ENCODE data around the gene TACR2. TPM values are rescaled to one million over a fixed set of nuclear protein-coding genes. Genes with fewer than 3 reads are reported as not detected.
"Not testable (repeated sequence)": the region's sequence is repeated elsewhere in the genome, so short reads cannot be mapped to it uniquely, and the experiment has no call there.

TACR2 gene
- total RNA-seq, 1 experiment from 2014 or later: 0.36 TPM

DNA sequence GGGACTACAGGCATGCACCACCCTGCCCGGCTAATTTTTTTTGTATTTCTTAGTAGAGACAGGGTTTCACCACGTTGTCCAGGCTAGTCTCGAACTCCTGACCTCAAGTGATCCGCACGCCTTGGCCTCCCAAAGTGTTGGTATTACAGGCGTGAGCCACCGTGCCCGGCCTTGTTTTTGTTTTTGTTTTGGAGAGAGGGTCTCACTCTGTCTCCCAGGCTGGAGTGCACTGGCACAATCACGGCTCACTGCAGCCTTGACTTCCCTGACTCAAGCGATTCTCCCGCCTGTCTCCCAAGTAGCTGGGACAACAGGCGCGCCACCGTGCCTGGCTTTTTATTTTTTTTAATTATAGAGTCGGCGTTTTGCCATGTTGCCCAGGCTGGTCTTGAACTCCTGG lies 33.7 kb upstream of the TACR2 start:
- not testable (repeated sequence) for DNase-seq (ENCODE audit: low read depth)

DNA sequence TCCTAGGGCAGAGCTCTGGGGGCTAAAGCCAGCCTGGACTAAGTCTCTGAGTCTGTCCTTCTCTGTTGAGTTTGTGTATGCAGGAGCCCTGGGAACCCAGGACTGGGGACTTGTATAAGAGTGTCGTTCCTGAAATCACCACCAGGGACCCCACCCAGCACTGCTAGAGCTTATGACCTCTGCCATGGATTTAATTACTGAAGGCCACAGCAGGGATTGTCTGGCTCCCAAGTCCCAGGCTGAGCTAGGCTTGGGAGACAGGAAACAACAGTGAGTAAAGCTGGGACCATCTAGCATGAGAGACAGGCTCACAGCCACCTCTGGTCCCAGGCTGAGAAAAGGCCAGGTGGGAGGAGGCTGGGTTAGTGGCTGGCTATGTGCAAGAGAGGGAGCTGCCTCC lies 33.1 kb upstream of the TACR2 start:
- DNase-seq (ENCODE audit: low read depth): peak; percentile 77

GRCh38 chr10:69446650-69447151 lies 30.0 kb upstream of the TACR2 start:
- DNase-seq (ENCODE audit: low read depth): peak; percentile 81

GRCh38 chr10:69446229-69446628 lies 29.5 kb upstream of the TACR2 start:
- no peak for DNase-seq (ENCODE audit: low read depth)

DNA sequence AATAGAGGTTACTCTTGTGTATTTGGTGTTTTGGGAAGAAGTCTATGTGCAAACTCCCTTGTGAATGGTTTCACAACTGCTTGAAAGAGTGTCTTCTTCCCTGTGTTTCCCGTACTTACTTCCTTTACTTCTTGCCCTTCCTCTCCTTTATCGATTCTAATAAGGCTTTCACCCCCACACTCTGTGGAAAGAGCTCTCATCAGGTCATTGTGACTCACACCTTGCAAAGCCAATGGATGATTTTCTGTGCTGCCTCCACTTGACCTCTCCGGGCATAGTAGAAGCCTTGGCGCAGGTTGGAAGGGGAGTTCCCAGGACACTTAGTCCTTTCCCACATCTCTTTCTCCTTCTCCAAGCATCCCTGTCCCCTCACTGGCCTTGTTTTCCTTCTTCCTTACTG lies 28.3 kb upstream of the TACR2 start:
- no peak for DNase-seq (ENCODE audit: low read depth)

- no peak for DNase-seq (ENCODE audit: low read depth)
Measured at GRCh38 chr10:69443354-69443753, 26.6 kb upstream of the TACR2 start.

DNA sequence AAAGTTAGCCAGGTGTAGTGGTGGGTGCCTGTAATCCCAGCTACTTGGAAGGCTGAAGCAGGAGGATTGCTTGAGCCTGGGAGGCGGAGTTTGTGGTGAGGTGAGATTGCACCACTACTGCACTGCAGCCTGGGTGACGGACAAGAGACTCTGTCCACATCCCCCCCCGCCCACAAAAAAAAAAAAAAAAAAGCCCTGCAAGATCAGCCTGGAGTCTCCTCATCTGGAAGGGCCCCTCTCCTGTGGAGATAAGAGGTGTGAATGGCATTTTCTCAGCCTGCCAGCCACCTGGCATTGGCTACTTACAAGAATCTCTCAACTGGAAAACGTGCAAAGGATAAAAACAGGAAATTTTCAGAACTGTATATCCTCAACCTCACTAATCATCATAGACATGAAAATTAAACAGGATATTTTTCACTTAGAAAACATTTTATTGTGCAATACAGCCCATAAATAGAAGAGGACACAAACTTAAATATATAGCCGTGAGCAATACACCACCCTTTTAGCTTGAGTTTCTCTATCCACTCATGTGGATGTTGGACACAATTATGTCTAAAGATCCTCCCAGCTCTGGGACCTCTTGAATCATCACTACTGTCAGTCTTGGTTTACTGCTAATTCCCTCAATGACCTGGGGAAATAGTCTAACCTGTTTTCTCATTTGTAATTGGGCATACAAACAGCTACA lies 23.2 kb upstream of the TACR2 start:
- peak; percentile 76 for DNase-seq (ENCODE audit: low read depth)

- peak; percentile 87 for DNase-seq (ENCODE audit: low read depth)
Measured at GRCh38 chr10:69439350-69439739, 22.6 kb upstream of the TACR2 start.

- peak; percentile 80 for DNase-seq (ENCODE audit: low read depth)
Measured at GRCh38 chr10:69438536-69439349, 22.0 kb upstream of the TACR2 start.

- no peak for DNase-seq (ENCODE audit: low read depth)
Measured at GRCh38 chr10:69437321-69438259, 20.9 kb upstream of the TACR2 start.

- no peak for DNase-seq (ENCODE audit: low read depth)
Measured at GRCh38 chr10:69435966-69436520, 19.3 kb upstream of the TACR2 start.

DNA sequence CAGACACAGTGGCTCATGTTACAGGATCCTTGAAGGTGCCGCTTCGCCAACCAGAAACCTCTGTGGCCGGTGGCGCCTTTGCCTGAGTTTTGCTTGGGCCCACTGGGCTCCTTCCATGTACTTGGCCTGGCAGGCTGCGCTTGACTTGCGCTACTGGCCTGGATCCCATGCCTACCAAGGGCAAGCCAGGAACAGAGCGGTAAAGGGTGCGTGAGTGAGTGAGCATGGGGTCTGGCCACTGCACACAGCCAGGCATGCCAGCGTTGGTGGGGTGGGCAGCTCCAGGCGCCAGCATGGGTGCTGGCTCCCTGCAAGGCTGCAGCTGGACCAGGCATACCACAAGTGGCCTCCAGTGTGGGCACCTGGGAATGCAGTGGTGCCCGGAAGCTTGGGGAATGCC lies 18.2 kb upstream of the TACR2 start:
- DNase-seq (ENCODE audit: low read depth): no peak

DNA sequence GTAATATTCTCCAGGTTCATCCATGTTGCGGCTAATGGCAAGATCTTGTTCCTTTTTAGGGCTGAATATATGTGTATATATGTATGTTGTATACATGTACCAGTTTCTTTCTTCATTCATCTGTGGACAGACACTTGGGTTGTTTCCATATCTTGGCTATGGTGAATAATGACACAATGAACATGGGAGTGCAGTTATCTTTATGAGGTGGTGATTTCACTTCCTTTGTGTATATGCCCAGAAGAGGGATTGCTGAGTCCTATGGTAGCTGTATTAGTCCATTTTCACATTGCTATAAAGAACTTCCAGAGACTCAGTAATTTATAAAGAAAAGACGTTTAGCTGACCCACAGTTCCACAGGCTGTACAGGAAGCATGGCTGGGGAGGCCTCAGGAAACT lies 17.5 kb upstream of the TACR2 start:
- no peak for DNase-seq (ENCODE audit: low read depth)

- DNase-seq (ENCODE audit: low read depth): no peak
Measured at GRCh38 chr10:69428165-69428564, 11.4 kb upstream of the TACR2 start.

GRCh38 chr10:69426376-69426727 lies 9.6 kb upstream of the TACR2 start:
- DNase-seq (ENCODE audit: low read depth): no peak

DNA sequence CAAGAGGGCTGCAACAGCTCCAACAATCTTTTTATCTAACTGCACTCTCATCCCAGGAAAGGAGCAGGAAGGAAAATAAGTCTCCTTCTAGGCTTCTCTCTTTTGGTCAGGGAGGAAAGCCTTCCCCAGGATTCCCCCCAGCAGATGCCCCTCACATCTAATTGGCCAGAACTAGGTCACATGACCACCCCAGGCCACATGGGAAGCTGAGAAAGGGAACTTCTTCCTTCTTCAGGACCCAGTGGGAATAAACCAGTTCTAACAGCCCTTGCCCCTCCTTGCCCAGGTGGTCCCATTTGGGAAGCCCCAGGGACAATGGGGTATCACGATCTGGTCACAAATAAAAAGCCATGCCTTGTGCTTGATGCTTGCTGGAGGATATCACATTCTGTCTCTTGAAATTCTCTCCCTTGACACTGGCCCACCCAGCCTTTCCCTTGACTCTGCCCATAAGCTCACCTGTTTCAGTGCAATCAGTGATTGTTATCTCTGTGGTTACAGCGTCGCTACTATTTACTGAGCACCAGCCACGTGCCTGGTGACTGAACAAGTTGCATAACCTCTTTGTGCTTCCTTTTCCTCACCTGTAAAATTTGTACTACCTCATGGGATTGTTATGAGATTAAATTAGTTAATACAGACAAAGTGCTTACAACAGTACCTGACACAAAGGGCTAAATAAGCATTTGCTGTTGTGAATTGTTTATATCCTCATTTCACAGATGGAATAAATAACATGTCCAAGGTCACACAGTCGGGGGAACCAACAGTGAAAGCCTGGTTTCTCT lies 9.0 kb upstream of the TACR2 start:
- no peak for DNase-seq (ENCODE audit: low read depth)

GRCh38 chr10:69425041-69425440 lies 8.3 kb upstream of the TACR2 start:
- DNase-seq (ENCODE audit: low read depth): no peak

- DNase-seq (ENCODE audit: low read depth): no peak
Measured at GRCh38 chr10:69422676-69423075, 6.0 kb upstream of the TACR2 start.

GRCh38 chr10:69421611-69422308 lies 5.0 kb upstream of the TACR2 start:
- DNase-seq (ENCODE audit: low read depth): no peak

DNA sequence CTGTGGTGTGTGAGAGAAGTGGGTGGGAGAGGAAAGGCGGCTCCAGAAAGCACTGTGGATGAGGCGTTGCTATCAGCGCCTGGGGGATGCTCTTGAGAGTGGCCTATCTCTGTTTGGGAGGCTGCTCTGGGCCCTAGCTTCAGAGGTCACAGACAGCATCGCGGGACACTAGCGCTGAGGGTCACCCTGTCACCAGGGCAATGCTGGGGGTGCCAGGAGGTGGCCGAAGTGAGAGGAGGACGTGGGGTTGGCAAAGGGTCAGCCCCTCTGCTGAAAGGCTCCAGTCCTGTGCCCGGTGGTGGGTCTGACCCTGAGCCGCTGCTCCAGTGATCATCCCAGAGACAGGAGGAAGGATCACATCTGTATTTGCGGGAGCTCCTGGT lies 3.0 kb upstream of the TACR2 start:
- no peak for DNase-seq (ENCODE audit: low read depth)

Measured in RPMI7951 (cell line).